Thymus (tissue), 11 donors: ENCODE results near the gene KIAA2012. TPM values are rescaled to one million over a fixed set of nuclear protein-coding genes. Genes with fewer than 3 reads are reported as not detected.

ENCODE experiments used
- DNase-seq, 9 donors: peaks; one replicate each; pipeline ENCODE4 v3.0.0-alpha.2; 2013; ENCODE audit warnings: low spot score in 9 of 9, low read depth in 6 of 9, missing footprints in 1 of 9
- H3K27ac ChIP-seq, 2 donors: one replicate each; pipeline ENCODE4 v1.5.1; 2013; ENCODE audit warnings: control low read depth in 1 of 2, low read depth in 1 of 2, low read length in 1 of 2, mild to moderate bottlenecking in 1 of 2, moderate library complexity in 1 of 2
- H3K27me3 ChIP-seq, 2 donors: one replicate each; pipeline ENCODE4 v1.5.1; 2013; ENCODE audit warnings: low read length in 1 of 2; ENCODE audit not compliant: control insufficient read depth in 2 of 2, insufficient read depth in 1 of 2
- H3K36me3 ChIP-seq, 2 donors: one replicate each; pipeline ENCODE4 v1.5.1; 2013; ENCODE audit warnings: low read length in 1 of 2, mild to moderate bottlenecking in 1 of 2, moderate library complexity in 1 of 2; ENCODE audit not compliant: control insufficient read depth in 2 of 2, insufficient read depth in 2 of 2
- H3K4me1 ChIP-seq, 2 donors: one replicate each; pipeline ENCODE4 v1.5.1; 2013; ENCODE audit warnings: low read length in 2 of 2; ENCODE audit not compliant: control insufficient read depth in 2 of 2, insufficient read depth in 2 of 2
- H3K4me3 ChIP-seq, 2 donors: one replicate each; pipeline ENCODE4 v1.5.1; 2013; ENCODE audit warnings: low read length in 2 of 2, control low read depth in 1 of 2, mild to moderate bottlenecking in 1 of 2
- H3K9me3 ChIP-seq, 2 donors: one replicate each; pipeline ENCODE4 v1.5.1; 2013; ENCODE audit warnings: low read length in 1 of 2, mild to moderate bottlenecking in 1 of 2; ENCODE audit not compliant: control insufficient read depth in 2 of 2, insufficient read depth in 1 of 2
- WGBS: extraction: QIAGEN DNeasy Blood & Tissue Kit; methylation state at CpG from one replicate; pipeline ENCODE4 v1.1.7; 2013; 5-methylcytosine and 5-hydroxymethylcytosine counted together
- polyA plus RNA-seq: library from polyadenylated mRNA; stranded (reverse); fragments of 200-250 nt; gene quantifications from one replicate; pipeline ENCODE4 v1.2.3, GENCODE V29; 2013
- total RNA-seq: library from RNA; stranded (reverse); fragments of 120-200 nt; gene quantifications from one replicate; pipeline ENCODE4 v1.2.4, GENCODE V29; 2013
- donor health status: healthy.

KIAA2012 gene
- total and polyA plus RNA-seq, 2 donors = 0.05 to 0.19 TPM

DNA sequence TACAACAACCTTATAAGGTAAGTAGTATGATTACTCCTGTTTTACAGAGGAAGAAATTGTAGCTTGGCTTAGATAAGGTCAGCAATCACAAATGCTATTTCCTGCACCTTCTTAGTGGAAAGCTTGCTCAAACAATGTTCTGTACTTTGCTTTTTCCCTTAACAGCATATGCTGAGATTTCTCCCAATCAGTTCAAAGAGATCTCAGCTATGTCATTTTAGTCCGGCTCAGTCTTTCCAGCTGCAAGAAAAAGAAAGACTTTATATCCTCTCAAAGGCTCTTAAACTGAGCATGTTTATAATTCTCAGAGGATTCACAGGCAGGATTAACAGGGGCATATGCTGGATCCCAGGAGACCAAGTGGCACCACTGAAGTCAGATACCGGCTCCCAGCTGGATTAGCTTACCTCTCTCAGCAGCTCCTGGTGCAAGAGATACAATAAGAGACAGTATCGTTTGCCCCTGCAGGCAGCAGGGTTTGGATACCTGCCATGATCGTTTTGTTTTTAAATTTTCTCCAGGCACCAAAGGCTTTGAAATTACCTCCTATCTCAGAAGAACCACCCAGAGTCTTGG, 29.5 kb downstream of the KIAA2012 start:
- WGBS = 93% methylated on average over 4 of the region's 4 CpGs
- H3K27ac ChIP-seq = no peak overlapping the region
- H3K27me3 ChIP-seq = no peaks in the 10 kb centered on the region
- DNase-seq = no peak
- no peak overlapping the region for H3K4me3 ChIP-seq
- H3K36me3 ChIP-seq = no peaks in the 10 kb centered on the region
- no peaks in the 10 kb centered on the region for H3K4me1 ChIP-seq
- H3K9me3 ChIP-seq = peaks cover 0 to 4% of the 10 kb centered on the region in 2 donors

DNA sequence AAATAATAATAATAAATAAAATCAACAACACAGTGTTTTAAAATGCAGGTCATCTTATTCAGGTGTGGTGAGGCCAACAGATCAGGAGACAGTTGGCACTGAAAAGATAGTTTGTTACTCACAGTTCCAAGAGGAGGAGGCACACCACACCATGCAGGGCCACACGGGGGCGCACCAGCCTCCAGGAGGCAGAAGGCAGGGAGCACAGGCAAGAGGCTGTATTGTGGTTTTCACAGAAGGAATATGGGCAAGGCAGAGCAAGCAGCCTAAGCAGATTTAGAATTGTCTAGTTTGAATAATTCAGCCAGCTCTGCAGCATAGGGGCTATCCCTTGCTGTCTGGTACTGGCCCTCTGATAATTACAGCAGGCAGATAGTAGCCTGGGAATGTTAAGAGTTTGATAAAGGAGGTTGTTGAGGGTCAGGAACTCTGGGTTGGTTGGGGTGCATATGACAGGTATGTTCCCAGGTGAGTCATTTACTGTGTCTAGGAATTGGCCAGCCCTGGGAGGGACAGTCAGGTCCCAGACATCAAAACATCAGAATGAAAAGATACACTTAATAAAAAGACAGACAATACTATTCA, 31.3 kb downstream of the KIAA2012 start:
- Histone ChIP-seq H3K36me3 (no peaks in the 10 kb centered on the region), H3K4me3 (no peak overlapping the region), H3K4me1 (no peaks in the 10 kb centered on the region), H3K9me3 (peaks cover 0 to 4% of the 10 kb centered on the region in 2 donors), H3K27ac (no peak overlapping the region), H3K27me3 (no peaks in the 10 kb centered on the region)
- 61% methylated on average over 2 of the region's 2 CpGs for WGBS
- peak in 2 of 9 donors; percentile 11 to 12 for DNase-seq

- Histone ChIP-seq H3K4me3 (no peak overlapping the region), H3K9me3 (peaks cover 0 to 4% of the 10 kb centered on the region in 2 donors), H3K27ac (no peak overlapping the region), H3K4me1 (peaks cover 0 to 5% of the 10 kb centered on the region in 2 donors), H3K36me3 (no peaks in the 10 kb centered on the region), H3K27me3 (no peaks in the 10 kb centered on the region)
- DNase-seq = no peak
Measured at GRCh38 chr2:202105025-202105424, 32.0 kb downstream of the KIAA2012 start.

- Histone ChIP-seq H3K4me3 (no peak overlapping the region), H3K9me3 (peaks cover 0 to 4% of the 10 kb centered on the region in 2 donors), H3K36me3 (no peaks in the 10 kb centered on the region), H3K27ac (no peak overlapping the region), H3K4me1 (peaks cover 0 to 7% of the 10 kb centered on the region in 2 donors), H3K27me3 (no peaks in the 10 kb centered on the region)
- DNase-seq = no peak
- 95% methylated on average over 3 of the region's 3 CpGs for WGBS
Measured at GRCh38 chr2:202108345-202108744, 35.3 kb downstream of the KIAA2012 start.

- H3K4me1 ChIP-seq = peaks cover 0 to 12% of the 10 kb centered on the region in 2 donors
- no peak for DNase-seq
- no peaks in the 10 kb centered on the region for H3K36me3 ChIP-seq
- no peak overlapping the region for H3K4me3 ChIP-seq
- H3K27ac ChIP-seq = no peak overlapping the region
- 75% methylated on average over 6 of the region's 6 CpGs for WGBS
- H3K9me3 ChIP-seq = peaks cover 0 to 2% of the 10 kb centered on the region in 2 donors
- no peaks in the 10 kb centered on the region for H3K27me3 ChIP-seq
Measured at GRCh38 chr2:202109139-202109736, 36.2 kb downstream of the KIAA2012 start.

DNA sequence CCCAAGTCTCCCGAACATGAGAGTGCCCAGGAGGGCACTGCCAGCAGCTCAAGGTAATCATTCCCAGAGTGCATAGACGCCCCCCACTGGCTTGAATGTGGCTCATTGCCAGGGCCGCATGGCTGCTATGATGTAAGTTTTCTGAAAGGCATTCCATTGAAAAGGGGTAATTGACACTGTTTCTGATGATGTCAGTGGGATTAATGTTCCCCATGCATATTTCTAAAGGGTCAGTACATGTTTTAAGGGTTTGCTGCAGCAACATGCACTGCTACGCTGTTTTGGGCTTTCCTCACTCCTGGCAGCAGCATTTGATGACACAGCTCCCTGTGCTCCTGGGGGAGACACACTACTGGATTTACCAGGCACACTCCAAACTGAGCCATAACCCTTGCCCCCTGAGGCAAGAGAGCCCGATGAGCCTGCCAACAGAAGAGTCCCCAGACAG, 36.7 kb downstream of the KIAA2012 start:
- DNase-seq = no peak
- Histone ChIP-seq H3K36me3 (no peaks in the 10 kb centered on the region), H3K9me3 (no peaks in the 10 kb centered on the region), H3K27me3 (no peaks in the 10 kb centered on the region), H3K4me1 (peaks cover 0 to 12% of the 10 kb centered on the region in 2 donors), H3K27ac (no peak overlapping the region), H3K4me3 (no peak overlapping the region)
- WGBS = 90% methylated on average over 5 of the region's 5 CpGs

DNA sequence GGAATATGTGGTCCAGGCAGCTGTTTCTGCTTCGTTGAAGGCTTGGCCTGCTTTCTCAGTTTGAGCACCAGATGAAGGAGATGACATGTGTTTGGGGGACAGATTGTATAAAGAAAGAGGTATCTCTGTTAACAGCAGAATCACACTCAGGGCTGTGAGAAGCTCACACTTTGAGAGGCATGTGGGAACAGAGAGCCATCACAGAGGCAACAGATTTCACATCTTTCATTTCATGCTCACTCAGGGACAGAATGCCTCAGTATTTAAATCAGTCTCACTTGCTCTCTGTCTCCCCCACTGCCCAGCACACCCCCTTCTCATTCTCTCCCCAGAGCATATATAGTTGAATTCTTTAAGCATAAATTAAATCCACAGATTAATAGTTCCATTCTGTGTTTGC, 37.4 kb downstream of the KIAA2012 start:
- WGBS = 84% methylated on average over 1 of the region's 1 CpG
- Histone ChIP-seq H3K9me3 (no peaks in the 10 kb centered on the region), H3K4me1 (peaks cover 0 to 12% of the 10 kb centered on the region in 2 donors), H3K4me3 (no peak overlapping the region), H3K27ac (no peak overlapping the region), H3K36me3 (no peaks in the 10 kb centered on the region), H3K27me3 (no peaks in the 10 kb centered on the region)
- no peak for DNase-seq

- no peaks in the 10 kb centered on the region for H3K27me3 ChIP-seq
- 97% methylated on average over 7 of the region's 7 CpGs for WGBS
- no peaks in the 10 kb centered on the region for H3K36me3 ChIP-seq
- no peak overlapping the region for H3K4me3 ChIP-seq
- no peak overlapping the region for H3K27ac ChIP-seq
- H3K9me3 ChIP-seq = no peaks in the 10 kb centered on the region
- no peak for DNase-seq
- H3K4me1 ChIP-seq = peaks cover 0 to 12% of the 10 kb centered on the region in 2 donors
Measured at GRCh38 chr2:202112041-202112440, 39.0 kb downstream of the KIAA2012 start.

GRCh38 chr2:202113571-202114142, 40.6 kb downstream of the KIAA2012 start:
- H3K27ac ChIP-seq = peak overlapping the region in 1 of 2 donors; percentile 53
- no peaks in the 10 kb centered on the region for H3K27me3 ChIP-seq
- no peaks in the 10 kb centered on the region for H3K36me3 ChIP-seq
- peaks cover 0 to 12% of the 10 kb centered on the region in 2 donors for H3K4me1 ChIP-seq
- 75% methylated on average over 6 of the region's 6 CpGs for WGBS
- no peak overlapping the region for H3K4me3 ChIP-seq
- peak in 2 of 9 donors; percentile 14 to 27 for DNase-seq
- H3K9me3 ChIP-seq = no peaks in the 10 kb centered on the region
